Measurements from ENCODE around the gene GADD45GIP1.

The GADD45GIP1 gene

DNA sequence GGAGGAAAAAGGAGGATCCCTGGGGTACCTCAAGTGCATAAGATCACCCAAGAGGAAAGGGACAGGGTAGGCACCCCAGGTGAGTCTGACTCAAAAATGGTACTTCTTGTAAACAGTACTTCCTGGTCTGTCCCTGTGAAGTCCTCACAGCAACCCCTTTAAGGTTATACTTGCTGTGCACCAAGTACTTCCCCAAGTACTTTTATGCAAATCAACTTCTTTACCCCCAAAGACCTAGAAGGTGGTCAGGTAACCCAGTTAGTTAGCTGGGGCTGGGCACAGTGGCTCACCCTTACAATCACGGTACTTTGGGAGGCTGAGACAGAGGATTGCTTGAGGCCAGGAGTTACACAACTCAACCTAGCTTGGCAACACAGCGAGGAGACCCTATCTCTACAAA, 16.1 kb downstream of the GADD45GIP1 start:
- no peaks in the 10 kb centered on the region for H3K27me3 ChIP-seq (ENCODE audit: control insufficient read depth in 2 of 2, insufficient read depth in 2 of 2, low read length in 2 of 2)
- H3K36me3 ChIP-seq (ENCODE audit: control insufficient read depth in 2 of 2, insufficient read depth in 2 of 2, low read length in 2 of 2) = peaks cover 36 to 43% of the 10 kb centered on the region in 2 donors
- H3K4me1 ChIP-seq (ENCODE audit: control insufficient read depth in 2 of 2, insufficient read depth in 2 of 2, low read length in 2 of 2) = peaks cover 25 to 31% of the 10 kb centered on the region in 2 donors
- no peak overlapping the region for H3K9ac ChIP-seq (ENCODE audit: low read depth in 1 of 2, low read length in 2 of 2)
- no peaks in the 10 kb centered on the region for H3K9me3 ChIP-seq (ENCODE audit: control insufficient read depth in 2 of 2, low read length in 2 of 2)
- peak overlapping the region in 1 of 2 donors; percentile 98 for H3K4me3 ChIP-seq (ENCODE audit: low read length in 2 of 2)
- no peak overlapping the region for H3K27ac ChIP-seq (ENCODE audit: low read depth in 2 of 2, low read length in 2 of 2)

DNA sequence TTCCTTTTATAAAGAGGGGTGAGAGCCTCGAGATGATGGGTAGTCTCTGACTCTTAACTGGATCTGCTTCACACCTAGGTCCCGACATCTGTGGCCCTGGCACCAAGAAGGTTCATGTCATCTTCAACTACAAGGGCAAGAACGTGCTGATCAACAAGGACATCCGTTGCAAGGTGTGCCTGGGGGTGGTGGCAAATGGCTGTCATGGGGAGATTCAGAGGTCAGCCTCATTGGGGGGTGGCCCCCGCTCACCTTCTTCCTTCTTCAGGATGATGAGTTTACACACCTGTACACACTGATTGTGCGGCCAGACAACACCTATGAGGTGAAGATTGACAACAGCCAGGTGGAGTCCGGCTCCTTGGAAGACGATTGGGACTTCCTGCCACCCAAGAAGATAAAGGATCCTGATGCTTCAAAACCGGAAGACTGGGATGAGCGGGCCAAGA, 17.0 kb downstream of the GADD45GIP1 start:
- Histone ChIP-seq H3K9ac (ENCODE audit: low read depth in 1 of 2, low read length in 2 of 2) (peak overlapping the region; percentile 95 to 97), H3K4me3 (ENCODE audit: low read length in 2 of 2) (peak overlapping the region; percentile 87 to 98), H3K27me3 (ENCODE audit: control insufficient read depth in 2 of 2, insufficient read depth in 2 of 2, low read length in 2 of 2) (no peaks in the 10 kb centered on the region), H3K4me1 (ENCODE audit: control insufficient read depth in 2 of 2, insufficient read depth in 2 of 2, low read length in 2 of 2) (peaks cover 25 to 31% of the 10 kb centered on the region in 2 donors), H3K9me3 (ENCODE audit: control insufficient read depth in 2 of 2, low read length in 2 of 2) (no peaks in the 10 kb centered on the region), H3K36me3 (ENCODE audit: control insufficient read depth in 2 of 2, insufficient read depth in 2 of 2, low read length in 2 of 2) (peaks cover 36 to 43% of the 10 kb centered on the region in 2 donors), H3K27ac (ENCODE audit: low read depth in 2 of 2, low read length in 2 of 2) (no peak overlapping the region)

DNA sequence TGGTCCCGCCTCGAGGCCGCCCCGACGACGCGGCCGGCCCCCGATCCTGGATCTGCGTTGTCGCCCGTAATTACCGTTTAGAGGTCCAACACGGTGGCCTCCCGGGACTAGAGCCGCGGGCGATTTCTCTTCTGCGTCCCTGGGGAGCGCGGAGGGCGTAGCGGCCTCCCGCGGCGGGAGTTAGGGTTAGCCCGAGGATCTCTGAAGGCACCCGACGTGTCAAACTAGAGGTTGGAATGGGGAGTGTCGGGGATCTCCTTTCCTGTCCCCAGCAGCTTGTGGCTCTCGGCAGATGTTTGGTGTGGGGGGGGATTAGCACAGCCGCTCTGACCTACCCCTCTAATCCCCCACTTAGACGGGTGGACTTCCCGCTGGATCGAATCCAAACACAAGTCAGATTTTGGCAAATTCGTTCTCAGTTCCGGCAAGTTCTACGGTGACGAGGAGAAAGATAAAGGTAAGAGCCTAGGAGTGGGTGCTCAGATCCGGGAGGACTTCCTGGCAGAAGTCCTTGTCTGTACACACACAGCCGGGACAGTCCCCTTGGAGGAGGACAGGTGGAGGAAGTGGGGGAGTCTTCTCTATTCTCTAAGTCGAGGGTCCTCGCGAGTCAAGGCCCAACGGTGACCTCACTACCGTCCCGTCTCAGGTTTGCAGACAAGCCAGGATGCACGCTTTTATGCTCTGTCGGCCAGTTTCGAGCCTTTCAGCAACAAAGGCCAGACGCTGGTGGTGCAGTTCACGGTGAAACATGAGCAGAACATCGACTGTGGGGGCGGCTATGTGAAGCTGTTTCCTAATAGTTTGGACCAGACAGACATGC, 18.0 kb downstream of the GADD45GIP1 start:
- no peaks in the 10 kb centered on the region for H3K27me3 ChIP-seq (ENCODE audit: control insufficient read depth in 2 of 2, insufficient read depth in 2 of 2, low read length in 2 of 2)
- peak overlapping the region; percentile 87 to 98 for H3K4me3 ChIP-seq (ENCODE audit: low read length in 2 of 2)
- peak overlapping the region; percentile 91 to 93 for H3K27ac ChIP-seq (ENCODE audit: low read depth in 2 of 2, low read length in 2 of 2)
- H3K4me1 ChIP-seq (ENCODE audit: control insufficient read depth in 2 of 2, insufficient read depth in 2 of 2, low read length in 2 of 2) = peaks cover 25 to 31% of the 10 kb centered on the region in 2 donors
- no peaks in the 10 kb centered on the region for H3K9me3 ChIP-seq (ENCODE audit: control insufficient read depth in 2 of 2, low read length in 2 of 2)
- peaks cover 29 to 38% of the 10 kb centered on the region in 2 donors for H3K36me3 ChIP-seq (ENCODE audit: control insufficient read depth in 2 of 2, insufficient read depth in 2 of 2, low read length in 2 of 2)
- H3K9ac ChIP-seq (ENCODE audit: low read depth in 1 of 2, low read length in 2 of 2) = peak overlapping the region; percentile 95 to 97

DNA sequence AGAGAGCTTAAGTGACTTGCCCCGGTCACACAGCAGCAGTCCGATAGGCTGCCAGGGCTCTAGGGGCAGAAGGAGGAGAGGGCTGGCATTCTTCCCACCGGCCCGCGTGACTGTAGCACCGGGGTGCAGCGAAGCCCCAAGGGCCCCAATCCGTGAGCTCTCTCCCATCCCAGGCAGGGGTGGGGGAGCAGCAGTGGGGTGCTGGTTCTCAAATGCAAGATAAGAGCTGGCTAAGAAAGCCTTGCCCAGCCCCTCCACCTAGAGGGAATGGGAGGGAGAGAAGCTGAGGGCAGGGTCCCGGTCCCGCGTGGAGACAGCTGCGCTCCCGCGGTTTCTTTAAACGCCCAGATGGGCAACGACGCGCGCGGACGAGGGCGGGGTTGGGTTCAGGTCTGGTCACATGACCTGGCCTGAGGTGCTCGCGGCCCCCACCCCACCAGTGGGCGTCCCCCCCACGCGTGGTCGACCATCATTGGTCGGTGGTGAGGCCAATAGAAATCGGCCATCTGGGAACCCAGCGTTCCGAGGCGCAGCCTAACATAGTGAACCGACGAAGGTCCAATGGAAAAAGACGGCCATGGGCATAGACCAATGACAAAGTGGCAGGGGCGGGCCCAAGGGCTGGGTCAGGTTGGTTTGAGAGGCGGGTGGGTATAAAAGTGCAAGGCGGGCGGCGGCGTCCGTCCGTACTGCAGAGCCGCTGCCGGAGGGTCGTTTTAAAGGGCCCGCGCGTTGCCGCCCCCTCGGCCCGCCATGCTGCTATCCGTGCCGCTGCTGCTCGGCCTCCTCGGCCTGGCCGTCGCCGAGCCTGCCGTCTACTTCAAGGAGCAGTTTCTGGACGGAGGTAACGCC, 18.9 kb downstream of the GADD45GIP1 start, which contains the start of gene CALR:
TSS of gene CALR (plus strand) at position 683 of the 852 bp plus-strand sequence. CDS start at position 754, 71 bp downstream.
- peak within 1 kb of the TSS; percentile 91 to 93 for H3K27ac ChIP-seq (ENCODE audit: low read depth in 2 of 2, low read length in 2 of 2)
- H3K27me3 ChIP-seq (ENCODE audit: control insufficient read depth in 2 of 2, insufficient read depth in 2 of 2, low read length in 2 of 2) = no peaks in the 10 kb centered on the region
- peak within 1 kb of the TSS; percentile 95 to 97 for H3K9ac ChIP-seq (ENCODE audit: low read depth in 1 of 2, low read length in 2 of 2)
- peaks cover 22 to 31% of the 10 kb centered on the region in 2 donors for H3K36me3 ChIP-seq (ENCODE audit: control insufficient read depth in 2 of 2, insufficient read depth in 2 of 2, low read length in 2 of 2)
- peak within 1 kb of the TSS; percentile 87 to 98 for H3K4me3 ChIP-seq (ENCODE audit: low read length in 2 of 2)
- H3K4me1 ChIP-seq (ENCODE audit: control insufficient read depth in 2 of 2, insufficient read depth in 2 of 2, low read length in 2 of 2) = peaks cover 25 to 27% of the 10 kb centered on the region in 2 donors
- no peaks in the 10 kb centered on the region for H3K9me3 ChIP-seq (ENCODE audit: control insufficient read depth in 2 of 2, low read length in 2 of 2)

DNA sequence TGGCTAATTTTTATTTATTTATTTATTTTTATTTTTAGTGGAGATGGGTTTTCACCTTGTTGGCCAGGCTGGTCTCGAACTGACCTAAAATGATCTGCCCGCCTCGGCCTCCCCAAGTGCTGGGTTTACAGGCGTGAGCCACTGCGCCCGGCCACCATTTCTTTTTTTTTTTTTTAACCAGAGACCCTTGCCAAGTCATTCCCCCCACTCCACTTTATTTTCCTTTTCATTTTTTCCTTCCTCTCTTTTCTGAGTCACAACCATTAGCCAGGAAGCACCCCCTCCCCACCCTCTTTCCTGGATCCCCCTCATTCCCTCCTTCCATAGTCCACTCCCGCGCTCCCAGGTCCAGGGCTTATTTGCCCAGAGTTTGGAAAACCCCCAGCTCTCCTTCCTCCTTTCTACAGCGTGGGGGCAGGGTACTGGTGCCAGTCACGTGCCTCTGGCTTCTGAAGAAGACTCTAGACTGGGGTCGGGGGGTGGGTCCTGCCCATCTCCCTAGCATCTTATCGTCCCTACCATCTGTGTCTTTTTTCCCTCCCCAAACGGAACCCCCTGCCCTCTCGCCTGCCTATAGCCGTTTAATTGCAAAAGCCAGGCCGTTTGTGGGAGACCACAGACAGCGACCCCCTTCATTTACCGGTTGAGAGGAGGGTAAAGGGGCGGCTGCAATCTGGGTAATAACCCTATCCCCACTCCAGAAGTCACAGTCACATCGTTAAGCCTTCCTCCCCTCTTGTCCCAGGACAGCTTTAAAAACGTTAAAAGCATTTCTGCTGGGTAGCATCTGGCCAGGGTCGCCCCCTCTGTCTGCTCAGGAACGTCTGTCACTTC, 19.7 kb downstream of the GADD45GIP1 start:
- Histone ChIP-seq H3K4me1 (ENCODE audit: control insufficient read depth in 2 of 2, insufficient read depth in 2 of 2, low read length in 2 of 2) (peaks cover 32 to 35% of the 10 kb centered on the region in 2 donors), H3K27me3 (ENCODE audit: control insufficient read depth in 2 of 2, insufficient read depth in 2 of 2, low read length in 2 of 2) (no peaks in the 10 kb centered on the region), H3K9ac (ENCODE audit: low read depth in 1 of 2, low read length in 2 of 2) (peak overlapping the region; percentile 48 to 52), H3K4me3 (ENCODE audit: low read length in 2 of 2) (peak overlapping the region; percentile 60 to 74), H3K27ac (ENCODE audit: low read depth in 2 of 2, low read length in 2 of 2) (peak overlapping the region; percentile 6 to 68), H3K9me3 (ENCODE audit: control insufficient read depth in 2 of 2, low read length in 2 of 2) (no peaks in the 10 kb centered on the region), H3K36me3 (ENCODE audit: control insufficient read depth in 2 of 2, insufficient read depth in 2 of 2, low read length in 2 of 2) (peaks cover 21 to 24% of the 10 kb centered on the region in 2 donors)

DNA sequence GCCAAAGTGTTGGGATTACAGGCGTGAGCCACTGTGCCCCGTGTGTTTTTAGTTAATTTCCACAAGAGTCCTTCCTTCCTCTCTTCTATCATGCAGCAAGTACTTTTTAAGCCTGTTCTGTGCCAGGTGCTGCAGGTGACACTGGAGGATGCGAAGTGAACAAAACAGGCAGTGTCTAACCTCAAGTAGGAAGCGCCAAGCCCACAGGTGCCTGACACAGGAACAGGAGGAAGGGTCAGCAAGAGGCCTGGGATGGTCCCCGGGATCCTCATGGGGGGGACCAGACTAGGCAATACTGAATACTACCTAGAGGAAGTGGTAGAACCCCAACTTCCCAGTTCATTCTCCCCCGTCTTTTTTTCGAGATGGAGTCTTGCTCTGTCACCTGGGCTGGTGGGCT, 20.4 kb downstream of the GADD45GIP1 start:
- Histone ChIP-seq H3K4me1 (ENCODE audit: control insufficient read depth in 2 of 2, insufficient read depth in 2 of 2, low read length in 2 of 2) (peaks cover 33 to 37% of the 10 kb centered on the region in 2 donors), H3K9ac (ENCODE audit: low read depth in 1 of 2, low read length in 2 of 2) (no peak overlapping the region), H3K36me3 (ENCODE audit: control insufficient read depth in 2 of 2, insufficient read depth in 2 of 2, low read length in 2 of 2) (peaks cover 17 to 18% of the 10 kb centered on the region in 2 donors), H3K4me3 (ENCODE audit: low read length in 2 of 2) (no peak overlapping the region), H3K27me3 (ENCODE audit: control insufficient read depth in 2 of 2, insufficient read depth in 2 of 2, low read length in 2 of 2) (no peaks in the 10 kb centered on the region), H3K9me3 (ENCODE audit: control insufficient read depth in 2 of 2, low read length in 2 of 2) (no peaks in the 10 kb centered on the region), H3K27ac (ENCODE audit: low read depth in 2 of 2, low read length in 2 of 2) (no peak overlapping the region)

DNA sequence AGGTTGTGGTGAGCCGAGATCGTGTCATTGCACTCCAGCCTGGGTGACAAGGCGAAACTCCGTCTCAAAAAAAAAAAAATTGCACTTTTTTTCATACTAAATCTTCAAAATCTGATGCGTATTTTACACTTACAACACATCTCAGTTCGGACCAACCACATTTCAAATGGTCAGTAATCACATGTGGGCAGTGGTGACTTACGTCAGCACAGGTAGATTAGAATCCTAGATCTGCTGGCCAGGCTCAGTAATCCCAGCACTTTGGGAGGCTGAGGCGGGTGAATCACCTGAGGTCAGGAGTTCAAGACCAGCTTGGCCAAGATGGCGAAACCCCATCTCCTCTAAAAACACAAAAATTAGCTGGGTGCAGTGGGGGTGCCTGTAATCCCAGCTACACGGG, 22.0 kb downstream of the GADD45GIP1 start:
- Histone ChIP-seq H3K27ac (ENCODE audit: low read depth in 2 of 2, low read length in 2 of 2) (no peak overlapping the region), H3K36me3 (ENCODE audit: control insufficient read depth in 2 of 2, insufficient read depth in 2 of 2, low read length in 2 of 2) (peaks cover 7% of the 10 kb centered on the region in 2 donors), H3K27me3 (ENCODE audit: control insufficient read depth in 2 of 2, insufficient read depth in 2 of 2, low read length in 2 of 2) (no peaks in the 10 kb centered on the region)

DNA sequence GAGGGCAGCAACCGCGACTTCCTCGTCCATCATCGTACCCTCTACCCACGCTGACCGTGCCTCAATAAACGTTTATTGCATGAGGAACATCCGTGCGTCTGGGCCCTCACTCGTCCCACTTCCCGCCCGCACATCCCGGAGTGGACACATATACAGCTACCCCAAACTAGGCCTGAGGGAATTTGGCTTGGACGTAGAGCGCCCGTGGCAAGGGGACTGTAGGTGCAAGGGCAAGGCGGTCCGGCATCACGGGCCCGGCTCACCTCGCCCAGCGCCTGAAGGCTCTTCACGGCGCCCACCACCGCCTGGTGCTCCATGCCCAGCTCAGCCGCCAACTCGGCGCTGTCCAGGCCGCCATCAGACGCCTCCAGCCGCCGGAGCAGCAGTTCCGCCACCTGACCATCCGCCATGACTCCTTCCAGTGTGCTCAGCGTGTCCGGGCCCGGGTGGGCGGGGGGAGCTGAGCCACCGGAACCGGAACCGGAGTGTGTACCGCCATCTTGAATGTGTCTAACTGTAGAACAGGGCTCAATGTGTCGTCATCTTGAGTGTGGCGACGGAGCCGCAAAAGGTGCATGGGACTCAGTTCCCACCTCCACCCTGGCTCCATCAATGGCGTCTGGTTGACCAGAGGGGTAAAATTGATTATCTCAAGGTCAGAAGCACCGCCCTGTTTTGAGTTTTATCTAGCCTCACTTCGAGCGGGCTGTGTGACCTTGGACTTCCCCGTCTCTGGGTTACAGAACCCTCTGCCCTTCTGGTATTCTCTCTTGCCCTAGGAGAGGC, 23.5 kb downstream of the GADD45GIP1 start, which contains the start of gene FARSA:
TSS of gene FARSA (minus strand) at position 425 of the 786 bp plus-strand sequence. CDS start at position 410, 15 bp downstream.
- Histone ChIP-seq H3K9me3 (ENCODE audit: control insufficient read depth in 2 of 2, low read length in 2 of 2) (no peaks in the 10 kb centered on the region), H3K4me3 (ENCODE audit: low read length in 2 of 2) (peak within 1 kb of the TSS; percentile 87 to 99), H3K27ac (ENCODE audit: low read depth in 2 of 2, low read length in 2 of 2) (peak within 1 kb of the TSS; percentile 66 to 85), H3K9ac (ENCODE audit: low read depth in 1 of 2, low read length in 2 of 2) (peak within 1 kb of the TSS; percentile 94 to 95), H3K36me3 (ENCODE audit: control insufficient read depth in 2 of 2, insufficient read depth in 2 of 2, low read length in 2 of 2) (peaks cover 11 to 14% of the 10 kb centered on the region in 2 donors), H3K27me3 (ENCODE audit: control insufficient read depth in 2 of 2, insufficient read depth in 2 of 2, low read length in 2 of 2) (no peaks in the 10 kb centered on the region), H3K4me1 (ENCODE audit: control insufficient read depth in 2 of 2, insufficient read depth in 2 of 2, low read length in 2 of 2) (peaks cover 17 to 19% of the 10 kb centered on the region in 2 donors)

More for the DNA sequence above, 22.0 kb downstream of the GADD45GIP1 start:
- Histone ChIP-seq H3K9me3 (ENCODE audit: control insufficient read depth in 2 of 2, low read length in 2 of 2) (no peaks in the 10 kb centered on the region), H3K4me3 (ENCODE audit: low read length in 2 of 2) (no peak overlapping the region), H3K4me1 (ENCODE audit: control insufficient read depth in 2 of 2, insufficient read depth in 2 of 2, low read length in 2 of 2) (peaks cover 27% of the 10 kb centered on the region in 2 donors), H3K9ac (ENCODE audit: low read depth in 1 of 2, low read length in 2 of 2) (no peak overlapping the region)

Measured in mucosa of rectum (tissue), 2 donors.